ENCODE measurements around the gene IGSF23. TPM values are rescaled to one million over a fixed set of nuclear protein-coding genes. Genes with fewer than 3 reads are reported as not detected.

The IGSF23 gene
- total RNA-seq, 4 donors from 2014 or later = 7.5 to 20.7 (median 11.0) TPM; not detected in 1

DNA sequence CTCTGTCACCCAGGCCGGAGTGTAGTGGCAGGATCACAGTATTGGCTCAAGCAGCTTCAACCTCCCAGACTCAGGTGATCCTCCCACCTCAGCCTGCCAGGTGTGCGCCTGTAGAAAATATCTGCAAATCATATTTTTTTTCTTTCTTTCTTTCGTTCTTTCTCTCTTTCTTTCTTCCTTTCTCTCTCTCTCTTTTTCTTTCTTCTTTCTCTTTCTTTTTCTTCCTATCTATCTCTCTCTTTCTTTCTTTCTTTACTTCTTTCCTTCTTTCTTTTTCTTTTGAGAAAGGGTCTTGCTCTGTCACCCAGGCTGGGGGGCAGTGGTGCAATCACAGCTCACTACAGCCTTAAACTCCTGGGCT lies 16.3 kb upstream of the IGSF23 start:
- Histone ChIP-seq H3K27me3 (no peaks in the 10 kb centered on the region), H3K36me3 (no peaks in the 10 kb centered on the region), H3K27ac (peak overlapping the region in 2 of 4 donors; percentile 73 to 83), H3K4me3 (peak overlapping the region in 1 of 4 donors; percentile 23), H3K9me3 (no peaks in the 10 kb centered on the region), H3K4me1 (peaks cover 0 to 26% (median 4%) of the 10 kb centered on the region in 4 donors)
- no peak for DNase-seq
- no peak for TF ChIP-seq POLR2A (IDR thresholded peaks at IDR 0.05)
- TF ChIP-seq, protein P1, sequence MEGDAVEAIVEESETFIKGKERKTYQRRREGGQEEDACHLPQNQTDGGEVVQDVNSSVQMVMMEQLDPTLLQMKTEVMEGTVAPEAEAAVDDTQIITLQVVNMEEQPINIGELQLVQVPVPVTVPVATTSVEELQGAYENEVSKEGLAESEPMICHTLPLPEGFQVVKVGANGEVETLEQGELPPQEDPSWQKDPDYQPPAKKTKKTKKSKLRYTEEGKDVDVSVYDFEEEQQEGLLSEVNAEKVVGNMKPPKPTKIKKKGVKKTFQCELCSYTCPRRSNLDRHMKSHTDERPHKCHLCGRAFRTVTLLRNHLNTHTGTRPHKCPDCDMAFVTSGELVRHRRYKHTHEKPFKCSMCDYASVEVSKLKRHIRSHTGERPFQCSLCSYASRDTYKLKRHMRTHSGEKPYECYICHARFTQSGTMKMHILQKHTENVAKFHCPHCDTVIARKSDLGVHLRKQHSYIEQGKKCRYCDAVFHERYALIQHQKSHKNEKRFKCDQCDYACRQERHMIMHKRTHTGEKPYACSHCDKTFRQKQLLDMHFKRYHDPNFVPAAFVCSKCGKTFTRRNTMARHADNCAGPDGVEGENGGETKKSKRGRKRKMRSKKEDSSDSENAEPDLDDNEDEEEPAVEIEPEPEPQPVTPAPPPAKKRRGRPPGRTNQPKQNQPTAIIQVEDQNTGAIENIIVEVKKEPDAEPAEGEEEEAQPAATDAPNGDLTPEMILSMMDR (IDR thresholded peaks at IDR 0.05) = no peak

DNA sequence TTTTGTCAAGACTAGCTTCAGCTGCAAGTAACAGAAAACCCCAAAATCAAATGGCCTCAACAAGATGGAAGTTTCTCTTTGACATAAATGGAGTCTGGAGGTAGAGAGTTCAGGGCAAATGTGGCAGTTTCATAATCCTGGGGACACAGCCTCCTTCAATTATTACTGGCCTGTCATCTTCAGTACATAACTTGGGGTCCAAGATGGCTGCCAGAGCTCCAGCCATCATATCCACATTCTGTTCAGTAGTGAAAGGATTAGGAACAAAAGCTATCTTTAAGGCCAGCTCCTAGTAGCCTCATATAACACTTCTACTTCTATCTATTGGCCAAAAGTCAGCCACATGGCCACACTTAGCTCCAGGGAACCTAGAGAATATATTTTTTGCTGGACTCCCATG lies 15.0 kb upstream of the IGSF23 start:
- no peak for DNase-seq
- no peaks in the 10 kb centered on the region for H3K27me3 ChIP-seq
- no peaks in the 10 kb centered on the region for H3K9me3 ChIP-seq
- H3K36me3 ChIP-seq = no peaks in the 10 kb centered on the region
- peaks cover 0 to 26% (median 4%) of the 10 kb centered on the region in 4 donors for H3K4me1 ChIP-seq
- no peak overlapping the region for H3K4me3 ChIP-seq
- TF ChIP-seq, protein P1 (IDR thresholded peaks at IDR 0.05) = no peak
- TF ChIP-seq POLR2A (IDR thresholded peaks at IDR 0.05) = no peak
- H3K27ac ChIP-seq = peak overlapping the region in 3 of 4 donors; percentile 28 to 90 (median 84)

DNA sequence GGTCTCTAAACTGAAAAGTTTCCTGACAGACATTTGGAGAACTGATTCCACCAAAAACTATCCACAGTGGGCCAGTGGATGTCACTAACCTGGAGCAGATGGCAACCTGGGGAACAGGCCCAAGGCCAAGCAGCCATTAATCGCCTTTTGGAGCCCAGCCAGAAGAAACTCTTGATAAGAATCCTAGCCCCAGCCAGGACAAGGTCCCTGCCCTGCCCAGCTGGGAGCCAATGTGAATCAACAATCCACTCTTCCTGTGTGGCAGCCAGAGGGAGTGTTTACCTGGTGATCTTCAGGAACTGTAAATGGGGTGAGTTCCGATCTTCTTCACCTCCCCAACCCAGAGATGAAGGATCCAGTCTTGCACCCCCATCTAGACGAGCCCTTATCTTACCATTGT lies 14.5 kb upstream of the IGSF23 start:
- Histone ChIP-seq H3K27ac (peak overlapping the region in 3 of 4 donors; percentile 67 to 90 (median 84)), H3K4me3 (peak overlapping the region in 1 of 4 donors; percentile 14), H3K9me3 (no peaks in the 10 kb centered on the region), H3K4me1 (peaks cover 0 to 26% (median 4%) of the 10 kb centered on the region in 4 donors), H3K27me3 (no peaks in the 10 kb centered on the region), H3K36me3 (no peaks in the 10 kb centered on the region)
- peak in 2 of 3 donors; percentile 81 to 91 for DNase-seq
- TF ChIP-seq, protein P1 (IDR thresholded peaks at IDR 0.05) = peak in 3 of 6 experiments; percentile 38 to 65 (median 60)
- TF ChIP-seq POLR2A (IDR thresholded peaks at IDR 0.05) = no peak

DNA sequence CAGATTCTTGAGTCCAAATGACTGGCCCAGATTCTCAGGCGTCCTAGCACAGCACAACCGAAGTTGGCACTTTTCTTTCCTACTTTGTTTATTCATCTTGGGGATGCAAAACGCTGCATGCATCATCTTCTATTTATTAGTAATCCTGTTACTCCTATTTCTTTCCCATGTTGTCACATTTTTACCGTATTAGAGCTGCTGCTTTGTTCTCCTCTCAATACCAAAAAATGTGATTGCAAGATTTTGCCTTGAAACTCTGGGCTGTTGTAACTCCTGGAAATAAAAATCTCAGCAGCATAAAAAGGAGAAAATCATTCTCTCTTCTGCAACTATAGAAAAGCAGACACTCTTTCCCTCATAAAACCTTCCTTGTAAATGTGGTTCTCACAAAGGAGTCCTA lies 12.9 kb upstream of the IGSF23 start:
- H3K4me3 ChIP-seq = no peak overlapping the region
- no peak overlapping the region for H3K27ac ChIP-seq
- H3K9me3 ChIP-seq = no peaks in the 10 kb centered on the region
- TF ChIP-seq, protein P1 (IDR thresholded peaks at IDR 0.05) = no peak
- TF ChIP-seq POLR2A (IDR thresholded peaks at IDR 0.05) = no peak
- no peak for DNase-seq
- H3K27me3 ChIP-seq = no peaks in the 10 kb centered on the region
- peaks cover 0 to 26% (median 4%) of the 10 kb centered on the region in 4 donors for H3K4me1 ChIP-seq
- no peaks in the 10 kb centered on the region for H3K36me3 ChIP-seq

DNA sequence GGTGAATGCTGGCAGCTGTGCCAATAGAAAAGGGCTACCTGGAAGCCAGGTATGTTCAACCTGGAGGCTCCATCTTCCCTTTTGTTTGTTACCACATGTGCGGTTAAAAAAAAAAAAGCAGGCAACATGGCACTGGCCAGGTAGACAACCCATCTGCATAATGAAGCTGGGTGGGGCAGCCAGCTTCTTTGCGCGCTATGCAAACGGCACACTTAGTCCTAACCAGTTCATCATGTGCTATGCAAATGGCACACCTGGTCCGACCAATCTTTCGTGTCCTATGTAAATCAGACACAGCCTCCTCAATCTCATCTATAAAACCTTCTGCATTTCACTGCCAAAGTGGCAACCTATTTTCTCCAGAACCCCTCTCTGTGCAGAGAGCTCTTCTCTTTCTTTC lies 11.3 kb upstream of the IGSF23 start:
- Histone ChIP-seq H3K36me3 (no peaks in the 10 kb centered on the region), H3K9me3 (no peaks in the 10 kb centered on the region), H3K4me3 (no peak overlapping the region), H3K4me1 (peaks cover 0 to 26% (median 2%) of the 10 kb centered on the region in 4 donors), H3K27me3 (no peaks in the 10 kb centered on the region), H3K27ac (peak overlapping the region in 1 of 4 donors; percentile 63)
- peak in 2 of 3 donors; percentile 75 to 83 for DNase-seq
- TF ChIP-seq POLR2A (IDR thresholded peaks at IDR 0.05) = peak in 1 of 2 donors; percentile 13
- TF ChIP-seq, protein P1 (IDR thresholded peaks at IDR 0.05) = no peak

Measured in Peyer's patch (tissue), 4 donors.